Right renal cortex interstitium (tissue), 3 donors: ENCODE measurements around the gene ADGRB2. TPM values are rescaled to one million over a fixed set of nuclear protein-coding genes. Genes with fewer than 3 reads are reported as not detected.

ENCODE experiments used
- DNase-seq, 3 donors: peaks; one replicate each; pipeline ENCODE4 v3.0.0-alpha.2; 2013; ENCODE audit warnings: low read depth in 3 of 3, low spot score in 2 of 3
- polyA plus RNA-seq, 3 donors: library from polyadenylated mRNA; unstranded; fragments of 120-200 nt; gene quantifications; one replicate each; pipeline ENCODE4 v1.2.1, GENCODE V29; 2013; ENCODE audit not compliant: insufficient read length in 3 of 3

ADGRB2 gene
- polyA plus RNA-seq, 3 donors = 8.6 to 10.6 (median 10.1) TPM

DNA sequence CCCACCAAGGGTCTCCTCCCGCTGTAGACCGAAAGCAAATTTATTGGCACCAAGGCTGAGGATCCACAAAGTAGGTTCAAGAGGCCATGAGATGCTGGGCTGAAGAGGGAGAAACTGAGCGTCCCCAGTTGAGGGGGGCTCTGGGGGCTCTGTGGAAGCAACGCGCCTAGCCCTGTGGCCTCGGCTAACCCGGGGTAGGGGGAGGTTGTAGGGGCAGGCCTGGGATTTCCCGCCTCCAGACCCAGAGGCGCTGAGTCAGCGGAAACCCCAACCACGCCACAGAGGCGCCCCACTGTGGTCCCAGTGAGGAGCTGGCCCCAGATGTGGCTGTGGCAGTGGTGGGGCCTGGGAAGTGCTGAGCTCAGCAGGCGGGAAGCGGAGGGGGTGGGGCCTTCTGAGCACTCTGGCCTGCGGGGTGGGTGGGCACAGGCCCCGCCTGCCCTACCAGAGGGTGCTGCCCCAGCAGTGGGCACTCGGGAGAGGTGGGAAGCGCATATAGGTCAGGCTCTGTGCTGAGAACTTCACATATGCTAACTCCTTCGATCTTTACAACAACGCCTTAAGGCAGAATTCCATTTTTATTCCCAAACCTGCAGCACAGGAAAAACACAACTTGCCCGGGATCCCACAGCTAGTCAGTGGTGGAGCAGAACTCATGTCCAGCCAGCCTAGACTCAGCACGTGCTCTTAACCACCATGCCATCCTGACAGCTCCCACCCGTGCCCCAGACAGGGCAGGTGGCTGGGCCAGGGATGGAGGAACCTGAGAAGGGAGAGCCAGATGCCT, 58.9 kb downstream of the ADGRB2 start:
- no peak for DNase-seq

GRCh38 chr1:31704271-31705079, 59.7 kb downstream of the ADGRB2 start:
- no peak for DNase-seq

DNA sequence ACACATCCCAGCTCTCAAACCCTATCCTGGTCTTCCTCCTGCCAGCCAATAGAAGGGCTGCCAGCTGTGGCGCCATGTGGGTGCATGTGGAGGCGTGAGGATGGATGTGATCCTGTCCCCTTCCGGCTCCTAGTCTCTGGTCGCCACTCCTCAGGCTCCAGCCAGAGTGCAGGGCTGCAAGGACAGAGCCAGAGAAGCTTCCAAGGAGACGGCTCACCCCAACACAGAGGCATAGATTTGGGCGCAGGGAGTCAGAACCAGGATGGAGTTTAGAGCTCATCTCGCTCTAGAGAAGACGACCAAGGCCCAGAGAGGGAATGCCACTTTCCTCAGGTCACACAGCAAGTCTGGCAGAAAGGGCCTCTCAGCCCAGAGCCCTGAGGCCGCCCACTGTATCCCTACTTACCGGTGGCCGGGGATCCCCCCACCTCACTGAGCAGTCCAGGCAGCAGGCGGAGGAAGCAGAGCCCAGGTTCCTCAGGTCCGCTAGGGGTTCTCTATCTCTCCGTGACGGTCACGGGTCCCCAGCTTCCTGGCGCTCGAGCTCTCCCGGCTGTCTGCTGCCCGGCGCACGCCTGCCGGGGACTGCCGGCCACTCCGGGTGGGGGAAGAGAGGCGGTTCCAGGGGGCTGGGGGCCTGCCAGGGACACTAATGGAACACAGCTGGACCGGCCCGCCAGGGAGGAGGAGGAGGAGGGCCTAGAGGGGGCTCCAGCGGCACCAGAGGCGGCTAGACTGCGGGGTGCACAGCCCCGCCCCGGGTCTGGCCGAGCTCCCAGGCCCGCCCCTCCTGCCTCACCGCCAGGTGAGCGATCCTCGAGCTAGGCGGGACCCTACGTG, 60.5 kb downstream of the ADGRB2 start, which contains the start of gene COL16A1:
COL16A1 (minus strand) TSS at position 587 of the 840 bp plus-strand sequence. CDS start 1,824 bp downstream, outside the sequence.
- DNase-seq = peak in 1 of 3 donors; percentile 66

GRCh38 chr1:31702836-31703404, 61.2 kb downstream of the ADGRB2 start:
- no peak for DNase-seq

DNA sequence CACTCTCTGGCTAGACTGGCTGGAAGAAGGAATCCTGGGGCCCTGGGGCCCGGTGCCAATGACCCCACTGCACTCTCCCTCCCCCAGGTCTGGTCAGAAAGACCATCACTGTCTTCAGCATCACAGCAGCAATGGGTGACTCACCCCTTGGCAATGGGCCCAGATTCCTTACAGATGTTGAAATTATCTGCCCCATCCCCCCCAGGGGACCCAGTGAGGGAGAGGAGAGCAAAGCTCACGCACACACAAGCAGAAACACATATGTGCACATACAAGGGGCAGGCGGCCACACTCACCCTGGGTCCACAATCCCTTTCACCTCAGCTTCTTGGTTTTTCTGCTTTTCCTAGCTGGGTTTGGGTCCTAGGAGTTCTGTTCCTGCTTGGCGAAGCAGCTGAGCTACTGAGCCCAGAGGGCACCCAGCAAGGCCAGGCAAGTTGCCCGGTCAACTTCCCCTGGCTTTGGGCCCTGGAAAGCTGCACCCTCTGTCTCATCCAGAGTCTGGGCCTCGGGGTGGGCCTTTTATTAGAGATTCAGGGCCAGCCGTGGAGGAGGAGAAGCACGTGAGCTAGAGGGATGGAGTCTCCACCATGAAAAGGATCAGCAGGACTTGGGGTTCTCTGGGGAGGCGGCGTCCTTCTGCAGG, 62.9 kb downstream of the ADGRB2 start:
- DNase-seq = no peak

- DNase-seq = no peak
These were observed 63.6 kb downstream of the ADGRB2 start for GRCh38 chr1:31700468-31701090.

GRCh38 chr1:31699341-31699891, 64.7 kb downstream of the ADGRB2 start:
- no peak for DNase-seq

DNA sequence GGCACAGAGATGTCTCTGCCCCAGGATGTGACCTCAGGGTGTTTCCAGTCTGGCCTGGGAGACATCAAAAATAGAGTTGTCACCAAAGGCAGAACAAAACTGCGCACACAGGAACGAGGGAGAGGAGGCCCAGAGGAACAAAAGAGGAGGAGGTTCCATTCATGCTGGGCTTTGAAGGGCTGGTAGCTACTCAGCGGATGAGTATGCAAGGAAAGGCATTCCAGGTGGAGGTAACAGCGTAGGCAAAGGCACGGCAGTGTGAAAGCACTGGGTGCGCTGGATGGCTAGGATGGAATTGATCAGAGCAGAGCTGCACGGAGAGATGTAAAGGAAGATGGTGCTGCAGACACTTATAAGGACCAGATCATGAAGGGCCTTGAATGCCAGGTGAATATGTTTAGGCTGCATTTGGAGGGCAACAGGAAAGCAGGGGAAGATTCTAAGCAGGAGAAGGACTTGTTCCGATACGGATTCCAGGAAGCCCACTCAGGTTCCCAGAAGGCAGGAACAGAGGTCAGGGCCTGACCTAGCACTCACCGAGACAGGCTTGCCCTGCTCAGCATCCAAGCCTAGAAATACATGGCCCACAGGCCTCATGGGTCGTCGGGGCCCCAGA, 66.7 kb downstream of the ADGRB2 start:
- DNase-seq = no peak

- DNase-seq = no peak
These were observed 67.9 kb downstream of the ADGRB2 start for GRCh38 chr1:31696242-31696641.

- no peak for DNase-seq
These were observed 68.8 kb downstream of the ADGRB2 start for GRCh38 chr1:31695327-31695726.

DNA sequence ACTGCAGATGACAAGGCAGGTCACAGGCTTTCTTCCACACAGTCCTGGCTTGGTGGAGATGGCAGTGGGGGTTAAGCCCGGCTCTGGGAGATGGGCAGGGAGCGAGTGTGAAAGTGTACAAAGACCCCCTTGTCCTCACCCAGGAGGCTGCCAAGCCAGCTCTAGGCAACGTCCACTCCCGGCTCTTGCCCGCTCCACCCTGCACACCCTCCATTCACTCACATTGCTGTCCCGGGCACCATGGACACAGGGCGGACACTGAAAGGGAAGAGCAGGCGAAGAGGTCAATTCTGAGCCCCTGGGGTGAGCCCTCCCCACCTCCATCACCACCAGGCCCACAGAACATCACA, 69.2 kb downstream of the ADGRB2 start:
- DNase-seq = no peak

- DNase-seq = no peak
These were observed 69.8 kb downstream of the ADGRB2 start for GRCh38 chr1:31694069-31694963.

GRCh38 chr1:31693231-31693630, 70.9 kb downstream of the ADGRB2 start:
- DNase-seq = no peak

DNA sequence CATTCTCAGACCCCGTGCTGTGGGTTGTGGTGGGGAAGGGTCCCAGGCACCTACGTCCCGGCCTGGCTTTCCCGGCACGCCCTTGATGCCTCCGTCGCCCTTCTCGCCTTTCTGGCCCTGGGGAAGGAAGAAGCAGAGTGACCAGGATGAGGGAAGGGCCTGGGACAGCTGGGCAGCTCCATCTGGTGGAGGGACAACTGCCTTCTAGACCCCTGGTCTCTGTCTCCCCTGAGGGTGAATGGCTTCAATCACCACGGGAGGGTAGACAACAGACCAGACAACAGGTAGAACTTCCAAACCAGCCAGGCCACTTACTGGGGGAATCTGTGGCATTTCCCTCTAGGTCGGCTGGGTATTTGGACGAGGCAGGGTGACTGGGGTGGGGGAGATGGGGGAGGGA, 72.2 kb downstream of the ADGRB2 start:
- no peak for DNase-seq

DNA sequence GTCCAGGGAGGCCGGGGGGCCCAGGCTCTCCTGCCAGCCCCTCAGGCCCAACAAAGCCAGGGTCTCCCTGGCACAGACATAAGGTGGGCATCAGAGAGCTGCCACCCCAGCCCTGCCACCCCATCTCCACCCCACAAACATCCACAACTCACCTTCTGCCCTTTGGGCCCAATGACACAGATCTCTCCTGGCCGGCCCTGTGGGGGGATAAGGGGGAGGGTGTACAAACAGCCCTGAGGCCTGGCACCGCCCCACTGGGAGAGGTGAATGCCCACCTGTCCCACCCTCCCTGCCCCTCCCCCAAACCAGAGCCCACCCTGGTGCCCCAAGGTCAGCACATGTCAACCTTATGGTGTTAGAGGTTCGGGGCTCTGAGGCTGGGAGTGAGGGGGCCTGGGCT, 72.7 kb downstream of the ADGRB2 start:
- no peak for DNase-seq

GRCh38 chr1:31690921-31691320, 73.2 kb downstream of the ADGRB2 start:
- DNase-seq = no peak

- DNase-seq = no peak
These were observed 74.3 kb downstream of the ADGRB2 start for GRCh38 chr1:31689854-31690253.

DNA sequence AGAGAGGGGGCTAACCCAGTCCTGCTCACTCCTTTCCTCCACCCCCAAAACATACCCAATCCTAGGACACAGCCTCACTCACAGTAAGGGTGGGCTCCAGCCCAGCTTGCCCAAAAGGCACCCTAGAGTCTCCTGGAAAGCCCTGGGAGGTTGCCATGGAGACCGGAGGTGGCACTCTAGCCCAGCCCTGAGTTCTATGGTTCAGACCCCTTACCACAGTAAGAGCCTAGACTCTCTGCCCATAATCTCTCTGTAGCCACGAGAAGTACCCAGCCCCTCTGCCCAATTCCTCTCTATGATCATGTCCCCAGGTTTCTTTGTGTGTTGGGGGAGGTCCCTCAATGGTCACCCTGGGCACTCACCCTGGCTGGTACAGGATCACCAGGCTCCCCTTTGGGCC, 74.8 kb downstream of the ADGRB2 start:
- DNase-seq = no peak
